CD4-positive, alpha-beta T cell (primary cell): Measurements from ENCODE around the gene ATF2. TPM values are rescaled to one million over a fixed set of nuclear protein-coding genes. Genes with fewer than 3 reads are reported as not detected.

Source experiments
- ATAC-seq: fragments of 200-7000 bp; cut with Tn5 transposase; one replicate; pipeline ENCODE4 v1.10.0; 2022; ENCODE audit warnings: mild to moderate bottlenecking; ENCODE audit not compliant: poor library complexity
- CTCF ChIA-PET: fragments of 350-600 bp; sonication (Branson Sonifier 250); formaldehyde crosslinking; loops from one replicate; lab custom pipeline; 2021; ENCODE audit warnings: antibody characterized with exemption, inconsistent platforms; lab: Charles Lee
- POLR2A ChIA-PET: fragments of 350-600 bp; sonication (Branson Sonifier 250); formaldehyde crosslinking; loops from one replicate; lab custom pipeline; 2021; ENCODE audit warnings: antibody characterized with exemption, inconsistent platforms; lab: Charles Lee
- DNase-seq, 14 experiments: peaks; one replicate each; pipeline ENCODE4 v3.0.0-alpha.2; 2013 to 2020; ENCODE audit warnings: mixed read lengths in 2 of 14
- H3K27ac ChIP-seq, 2 donors: one replicate each; pipeline versions ENCODE4 v1.5.1 to v1.7.0; 2013; ENCODE audit warnings: low read length in 2 of 2, low read depth in 1 of 2, mild to moderate bottlenecking in 1 of 2
- H3K27me3 ChIP-seq, 2 experiments: 1 replicate in 1 of 2; 2 replicates in 1 of 2; pipeline versions ENCODE4 v1.6.1 to v1.7.0; 2013; ENCODE audit warnings: low read length in 2 of 2, control low read depth in 1 of 2, mild to moderate bottlenecking in 1 of 2, moderate library complexity in 1 of 2; ENCODE audit not compliant: insufficient read depth in 2 of 2, control insufficient read depth in 1 of 2
- H3K36me3 ChIP-seq: one replicate; pipeline ENCODE4 v1.6.1; 2013; ENCODE audit warnings: low read length, control low read depth; ENCODE audit not compliant: insufficient read depth
- H3K4me1 ChIP-seq: one replicate; pipeline ENCODE4 v1.6.1; 2013; ENCODE audit warnings: low read length, control low read depth; ENCODE audit not compliant: insufficient read depth
- H3K4me3 ChIP-seq: one replicate; pipeline ENCODE4 v1.5.1; 2013; ENCODE audit warnings: mild to moderate bottlenecking, low read length, moderate library complexity
- H3K9me3 ChIP-seq, 2 experiments: 1 replicate in 1 of 2; 2 replicates in 1 of 2; pipeline versions ENCODE4 v1.6.1 to v1.7.0; 2013; ENCODE audit warnings: low read length in 2 of 2, mild to moderate bottlenecking in 2 of 2, control low read depth in 1 of 2, moderate library complexity in 1 of 2; ENCODE audit not compliant: control insufficient read depth in 1 of 2, insufficient read depth in 1 of 2
- H3K27ac Mint-ChIP-seq: one replicate; pipeline ENCODE4 v1.8.0; 2020; ENCODE audit warnings: mixed read lengths
- H3K27me3 Mint-ChIP-seq: one replicate; pipeline ENCODE4 v1.8.0; 2021; ENCODE audit warnings: mixed read lengths
- H3K36me3 Mint-ChIP-seq: one replicate; pipeline ENCODE4 v1.8.0; 2021; ENCODE audit warnings: low read depth, mixed read lengths
- H3K4me1 Mint-ChIP-seq: one replicate; pipeline ENCODE4 v1.8.0; 2021; ENCODE audit warnings: low read depth, mixed read lengths
- H3K4me3 Mint-ChIP-seq: one replicate; pipeline ENCODE4 v1.8.0; 2020; ENCODE audit warnings: mild to moderate bottlenecking, mixed read lengths
- H3K9me3 Mint-ChIP-seq: one replicate; pipeline ENCODE4 v1.8.0; 2020; ENCODE audit warnings: mixed read lengths
- intact Hi-C, 2 experiments: fragments of 100-400 bp; cut with DNase I in 1 of 2; cut with micrococcal nuclease in 1 of 2; formaldehyde crosslinking; loops; one replicate each; pipeline versions ENCODE4 v1.15.1 to v1.9.0; 2023 to 2025; cut with DNase I, micrococcal nuclease
- microRNA-seq: library from miRNA; unstranded; fragments of <30 nt; microRNA quantifications from one replicate; pipeline ENCODE4 v1.2.0, GENCODE V29; 2021; ENCODE audit warnings: borderline microRNAs expressed, borderline replicate concordance
- total RNA-seq, 174 experiments: library from RNA in 2 of 174; stranded (reverse) in 2 of 174; gene quantifications; one replicate each; pipeline ENCODE4 v1.2.3 and lab custom pipeline; 2021 to 2026
- TF ChIP-seq, protein P1 (sequence below): fragments of 200-600 bp; IDR thresholded peaks from one replicate; pipeline ENCODE4 v1.8.0; 2022; ENCODE audit warnings: antibody characterized with exemption, mild to moderate bottlenecking

Gene ATF2
- total RNA-seq, 2 experiments from 2014 or later, result 44.7 to 44.8 TPM

DNA sequence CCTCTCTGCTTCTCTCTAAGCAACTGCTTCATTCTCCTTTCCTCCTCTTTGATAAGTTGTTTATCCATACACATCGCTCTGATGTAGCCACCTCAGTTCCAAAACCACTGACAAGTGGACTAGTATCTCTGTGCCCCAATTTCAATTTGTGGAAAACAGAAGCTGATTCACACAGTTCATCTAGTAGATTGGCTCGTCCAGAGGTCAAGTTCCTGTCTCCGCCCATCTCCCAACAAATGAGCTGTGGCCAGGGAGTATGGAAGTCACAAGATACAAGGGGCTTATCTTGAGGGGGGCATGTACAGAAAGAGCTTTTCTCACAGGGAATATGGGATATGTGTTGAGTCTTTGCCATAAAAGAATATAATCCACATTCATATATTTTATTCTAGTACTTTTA is 145.1 kb downstream of the ATF2 start:
- Histone ChIP-seq H3K9me3 (no peaks in the 10 kb centered on the region), H3K4me3 (no peak overlapping the region), H3K27me3 (no peaks in the 10 kb centered on the region), H3K27ac (no peak overlapping the region), H3K36me3 (no peaks in the 10 kb centered on the region), H3K4me1 (no peaks in the 10 kb centered on the region)
- DNase-seq, result no peak
- CTCF ChIA-PET, result no interaction called here
- H3K4me1 Mint-ChIP-seq, result no peaks in the 10 kb centered on the region
- no peaks in the 10 kb centered on the region for H3K9me3 Mint-ChIP-seq
- no peak for ATAC-seq
- H3K27me3 Mint-ChIP-seq, result no peaks in the 10 kb centered on the region
- H3K36me3 Mint-ChIP-seq, result no peaks in the 10 kb centered on the region
- TF ChIP-seq, protein P1, sequence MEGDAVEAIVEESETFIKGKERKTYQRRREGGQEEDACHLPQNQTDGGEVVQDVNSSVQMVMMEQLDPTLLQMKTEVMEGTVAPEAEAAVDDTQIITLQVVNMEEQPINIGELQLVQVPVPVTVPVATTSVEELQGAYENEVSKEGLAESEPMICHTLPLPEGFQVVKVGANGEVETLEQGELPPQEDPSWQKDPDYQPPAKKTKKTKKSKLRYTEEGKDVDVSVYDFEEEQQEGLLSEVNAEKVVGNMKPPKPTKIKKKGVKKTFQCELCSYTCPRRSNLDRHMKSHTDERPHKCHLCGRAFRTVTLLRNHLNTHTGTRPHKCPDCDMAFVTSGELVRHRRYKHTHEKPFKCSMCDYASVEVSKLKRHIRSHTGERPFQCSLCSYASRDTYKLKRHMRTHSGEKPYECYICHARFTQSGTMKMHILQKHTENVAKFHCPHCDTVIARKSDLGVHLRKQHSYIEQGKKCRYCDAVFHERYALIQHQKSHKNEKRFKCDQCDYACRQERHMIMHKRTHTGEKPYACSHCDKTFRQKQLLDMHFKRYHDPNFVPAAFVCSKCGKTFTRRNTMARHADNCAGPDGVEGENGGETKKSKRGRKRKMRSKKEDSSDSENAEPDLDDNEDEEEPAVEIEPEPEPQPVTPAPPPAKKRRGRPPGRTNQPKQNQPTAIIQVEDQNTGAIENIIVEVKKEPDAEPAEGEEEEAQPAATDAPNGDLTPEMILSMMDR, result no peak
- POLR2A ChIA-PET, result no interaction called here
- intact Hi-C loops, result no loop called here
- H3K4me3 Mint-ChIP-seq, result no peak overlapping the region
- H3K27ac Mint-ChIP-seq, result no peak overlapping the region

Small RNA genes lying within 50 kb of the gene (microRNA-seq; reads per million reads assigned to microRNA genes)
- not detected for gene MIR933

Other genes with a start within 250 kb of the ATF2 start
- 1 to 10 TPM; 5.3 to 5.6 TPM for gene CHN1, start 162.8 kb downstream of the ATF2 start, total RNA-seq
- 10 to 100 TPM; 79.5 to 81.6 TPM for gene ATP5MC3, start 13.5 kb upstream of the ATF2 start, total RNA-seq